ENCODE results near the gene P2RX1. TPM values are rescaled to one million over a fixed set of nuclear protein-coding genes. Genes with fewer than 3 reads are reported as not detected.

Gene P2RX1
- total and polyA plus RNA-seq, 2 experiments from 2014 or later, result 0.31 to 2.2 TPM

- TF ChIP-seq, protein P1, sequence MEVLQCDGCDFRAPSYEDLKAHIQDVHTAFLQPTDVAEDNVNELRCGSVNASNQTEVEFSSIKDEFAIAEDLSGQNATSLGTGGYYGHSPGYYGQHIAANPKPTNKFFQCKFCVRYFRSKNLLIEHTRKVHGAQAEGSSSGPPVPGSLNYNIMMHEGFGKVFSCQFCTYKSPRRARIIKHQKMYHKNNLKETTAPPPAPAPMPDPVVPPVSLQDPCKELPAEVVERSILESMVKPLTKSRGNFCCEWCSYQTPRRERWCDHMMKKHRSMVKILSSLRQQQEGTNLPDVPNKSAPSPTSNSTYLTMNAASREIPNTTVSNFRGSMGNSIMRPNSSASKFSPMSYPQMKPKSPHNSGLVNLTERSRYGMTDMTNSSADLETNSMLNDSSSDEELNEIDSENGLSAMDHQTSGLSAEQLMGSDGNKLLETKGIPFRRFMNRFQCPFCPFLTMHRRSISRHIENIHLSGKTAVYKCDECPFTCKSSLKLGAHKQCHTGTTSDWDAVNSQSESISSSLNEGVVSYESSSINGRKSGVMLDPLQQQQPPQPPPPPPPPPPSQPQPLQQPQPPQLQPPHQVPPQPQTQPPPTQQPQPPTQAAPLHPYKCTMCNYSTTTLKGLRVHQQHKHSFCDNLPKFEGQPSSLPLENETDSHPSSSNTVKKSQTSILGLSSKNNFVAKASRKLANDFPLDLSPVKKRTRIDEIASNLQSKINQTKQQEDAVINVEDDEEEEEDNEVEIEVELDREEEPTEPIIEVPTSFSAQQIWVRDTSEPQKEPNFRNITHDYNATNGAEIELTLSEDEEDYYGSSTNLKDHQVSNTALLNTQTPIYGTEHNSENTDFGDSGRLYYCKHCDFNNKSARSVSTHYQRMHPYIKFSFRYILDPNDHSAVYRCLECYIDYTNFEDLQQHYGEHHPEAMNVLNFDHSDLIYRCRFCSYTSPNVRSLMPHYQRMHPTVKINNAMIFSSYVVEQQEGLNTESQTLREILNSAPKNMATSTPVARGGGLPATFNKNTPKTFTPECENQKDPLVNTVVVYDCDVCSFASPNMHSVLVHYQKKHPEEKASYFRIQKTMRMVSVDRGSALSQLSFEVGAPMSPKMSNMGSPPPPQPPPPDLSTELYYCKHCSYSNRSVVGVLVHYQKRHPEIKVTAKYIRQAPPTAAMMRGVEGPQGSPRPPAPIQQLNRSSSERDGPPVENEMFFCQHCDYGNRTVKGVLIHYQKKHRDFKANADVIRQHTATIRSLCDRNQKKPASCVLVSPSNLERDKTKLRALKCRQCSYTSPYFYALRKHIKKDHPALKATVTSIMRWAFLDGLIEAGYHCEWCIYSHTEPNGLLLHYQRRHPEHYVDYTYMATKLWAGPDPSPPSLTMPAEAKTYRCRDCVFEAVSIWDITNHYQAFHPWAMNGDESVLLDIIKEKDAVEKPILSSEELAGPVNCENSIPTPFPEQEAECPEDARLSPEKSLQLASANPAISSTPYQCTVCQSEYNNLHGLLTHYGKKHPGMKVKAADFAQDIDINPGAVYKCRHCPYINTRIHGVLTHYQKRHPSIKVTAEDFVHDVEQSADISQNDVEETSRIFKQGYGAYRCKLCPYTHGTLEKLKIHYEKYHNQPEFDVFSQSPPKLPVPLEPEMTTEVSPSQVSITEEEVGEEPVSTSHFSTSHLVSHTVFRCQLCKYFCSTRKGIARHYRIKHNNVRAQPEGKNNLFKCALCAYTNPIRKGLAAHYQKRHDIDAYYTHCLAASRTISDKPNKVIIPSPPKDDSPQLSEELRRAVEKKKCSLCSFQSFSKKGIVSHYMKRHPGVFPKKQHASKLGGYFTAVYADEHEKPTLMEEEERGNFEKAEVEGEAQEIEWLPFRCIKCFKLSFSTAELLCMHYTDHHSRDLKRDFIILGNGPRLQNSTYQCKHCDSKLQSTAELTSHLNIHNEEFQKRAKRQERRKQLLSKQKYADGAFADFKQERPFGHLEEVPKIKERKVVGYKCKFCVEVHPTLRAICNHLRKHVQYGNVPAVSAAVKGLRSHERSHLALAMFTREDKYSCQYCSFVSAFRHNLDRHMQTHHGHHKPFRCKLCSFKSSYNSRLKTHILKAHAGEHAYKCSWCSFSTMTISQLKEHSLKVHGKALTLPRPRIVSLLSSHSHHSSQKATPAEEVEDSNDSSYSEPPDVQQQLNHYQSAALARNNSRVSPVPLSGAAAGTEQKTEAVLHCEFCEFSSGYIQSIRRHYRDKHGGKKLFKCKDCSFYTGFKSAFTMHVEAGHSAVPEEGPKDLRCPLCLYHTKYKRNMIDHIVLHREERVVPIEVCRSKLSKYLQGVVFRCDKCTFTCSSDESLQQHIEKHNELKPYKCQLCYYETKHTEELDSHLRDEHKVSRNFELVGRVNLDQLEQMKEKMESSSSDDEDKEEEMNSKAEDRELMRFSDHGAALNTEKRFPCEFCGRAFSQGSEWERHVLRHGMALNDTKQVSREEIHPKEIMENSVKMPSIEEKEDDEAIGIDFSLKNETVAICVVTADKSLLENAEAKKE (CRISPR knock-in tag; IDR thresholded peaks at IDR 0.05), result no peak
- no peak for TF ChIP-seq EZH2 (IDR thresholded peaks at IDR 0.05; ENCODE audit: low read depth, unreplicated experiment)
- TF ChIP-seq, protein P2, sequence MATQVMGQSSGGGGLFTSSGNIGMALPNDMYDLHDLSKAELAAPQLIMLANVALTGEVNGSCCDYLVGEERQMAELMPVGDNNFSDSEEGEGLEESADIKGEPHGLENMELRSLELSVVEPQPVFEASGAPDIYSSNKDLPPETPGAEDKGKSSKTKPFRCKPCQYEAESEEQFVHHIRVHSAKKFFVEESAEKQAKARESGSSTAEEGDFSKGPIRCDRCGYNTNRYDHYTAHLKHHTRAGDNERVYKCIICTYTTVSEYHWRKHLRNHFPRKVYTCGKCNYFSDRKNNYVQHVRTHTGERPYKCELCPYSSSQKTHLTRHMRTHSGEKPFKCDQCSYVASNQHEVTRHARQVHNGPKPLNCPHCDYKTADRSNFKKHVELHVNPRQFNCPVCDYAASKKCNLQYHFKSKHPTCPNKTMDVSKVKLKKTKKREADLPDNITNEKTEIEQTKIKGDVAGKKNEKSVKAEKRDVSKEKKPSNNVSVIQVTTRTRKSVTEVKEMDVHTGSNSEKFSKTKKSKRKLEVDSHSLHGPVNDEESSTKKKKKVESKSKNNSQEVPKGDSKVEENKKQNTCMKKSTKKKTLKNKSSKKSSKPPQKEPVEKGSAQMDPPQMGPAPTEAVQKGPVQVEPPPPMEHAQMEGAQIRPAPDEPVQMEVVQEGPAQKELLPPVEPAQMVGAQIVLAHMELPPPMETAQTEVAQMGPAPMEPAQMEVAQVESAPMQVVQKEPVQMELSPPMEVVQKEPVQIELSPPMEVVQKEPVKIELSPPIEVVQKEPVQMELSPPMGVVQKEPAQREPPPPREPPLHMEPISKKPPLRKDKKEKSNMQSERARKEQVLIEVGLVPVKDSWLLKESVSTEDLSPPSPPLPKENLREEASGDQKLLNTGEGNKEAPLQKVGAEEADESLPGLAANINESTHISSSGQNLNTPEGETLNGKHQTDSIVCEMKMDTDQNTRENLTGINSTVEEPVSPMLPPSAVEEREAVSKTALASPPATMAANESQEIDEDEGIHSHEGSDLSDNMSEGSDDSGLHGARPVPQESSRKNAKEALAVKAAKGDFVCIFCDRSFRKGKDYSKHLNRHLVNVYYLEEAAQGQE (IDR thresholded peaks at IDR 0.05; ENCODE audit: unreplicated experiment), result no peak
- TF ChIP-seq STAT1 (IDR thresholded peaks at IDR 0.05; ENCODE audit: unreplicated experiment), result no peak
- no peak for TF ChIP-seq CTCF (conservative IDR thresholded peaks at IDR 0.05; ENCODE audit: low read depth in 2 of 2)
- no peak for TF ChIP-seq ZNF331 (CRISPR knock-in tag; IDR thresholded peaks at IDR 0.05; ENCODE audit: low read depth)
- TF ChIP-seq EZH2phosphoT487 (IDR thresholded peaks at IDR 0.05; ENCODE audit: unreplicated experiment), result no peak
Measured at GRCh38 chr17:3956327-3956957, 40.2 kb upstream of the P2RX1 start (continued).
